GM12878 (cell line): ENCODE results near the gene TMEM238L. TPM values are rescaled to one million over a fixed set of nuclear protein-coding genes. Genes with fewer than 3 reads are reported as not detected.

Experiments used
- ATAC-seq: fragments of 200-7000 bp; cut with Tn5 transposase; 3 replicates; pipeline ENCODE4 v1.9.1; 2020; ENCODE audit warnings: mild to moderate bottlenecking, moderate library complexity
- BruUV-seq: library from RNA; stranded (reverse); fragments of 400-500 nt; replicated peaks from 2 replicates; lab custom pipeline; 2021; lab: Mats Ljungman, UMichigan
- CTCF ChIA-PET: fragments of 300-600 bp; sonication (Branson Sonifier 250); formaldehyde crosslinking; extraction: SDS; loops from one replicate; lab custom pipeline; 2021; ENCODE audit warnings: inconsistent platforms; lab: Yijun Ruan, JAX
- POLR2A ChIA-PET: fragments of 350-600 bp; formaldehyde crosslinking; extraction: SDS; loops from one replicate; lab custom pipeline; 2021; ENCODE audit warnings: inconsistent platforms; lab: Charles Lee
- RAD21 ChIA-PET: fragments of 300-600 bp; sonication (Branson Sonifier 250); formaldehyde crosslinking; loops from one replicate; lab custom pipeline; 2023; ENCODE audit warnings: antibody characterized with exemption; ENCODE audit not compliant: unreplicated experiment; lab: Charles Lee
- SMC1A ChIA-PET: fragments of 300-600 bp; sonication (Branson Sonifier 250); formaldehyde crosslinking; loops from one replicate; lab custom pipeline; 2023; ENCODE audit not compliant: unreplicated experiment, uncharacterized antibody; lab: Charles Lee
- DNase-seq: peaks from one replicate; pipeline ENCODE4 v3.0.0-alpha.2; 2011; ENCODE audit warnings: low read depth, low spot score
- FAIRE-seq: peaks from 3 replicates; lab custom pipeline; 2011; peaks lifted over from hg19 to GRCh38; lab: Jason Lieb, UNC
- H2AFZ ChIP-seq: 2 replicates; pipeline ENCODE4 v1.6.0; 2011; ENCODE audit warnings: low read depth, low read length, control low read depth; ENCODE audit not compliant: control insufficient read depth
- H3K27ac ChIP-seq: 2 replicates; pipeline ENCODE4 v1.5.1; 2011; ENCODE audit warnings: control low read depth; ENCODE audit not compliant: control insufficient read depth, insufficient read depth
- H3K27me3 ChIP-seq, 2 experiments: replicated peaks in 1 of 2; 2 replicates each; pipeline versions ENCODE4 v1.6.0 to v1.6.1; 2011; ENCODE audit warnings: low read length in 1 of 2; ENCODE audit not compliant: control insufficient read depth in 2 of 2, insufficient read depth in 2 of 2
- H3K36me3 ChIP-seq, 2 experiments: 2 replicates each; pipeline ENCODE4 v1.5.1; 2011; ENCODE audit warnings: low read length in 1 of 2; ENCODE audit not compliant: control insufficient read depth in 2 of 2, insufficient read depth in 2 of 2
- H3K4me1 ChIP-seq: 2 replicates; pipeline ENCODE4 v1.6.1; 2011; ENCODE audit warnings: mild to moderate bottlenecking, low read length, moderate library complexity, mixed read lengths; ENCODE audit not compliant: control insufficient read depth, insufficient read depth
- H3K4me2 ChIP-seq: 2 replicates; pipeline ENCODE4 v1.6.0; 2011; ENCODE audit warnings: control low read depth; ENCODE audit not compliant: control insufficient read depth, insufficient read depth
- H3K4me3 ChIP-seq: fragments of 200-600 bp; sonication (generic); 2 replicates; pipeline ENCODE4 v1.5.1; 2016
- H3K79me2 ChIP-seq: 2 replicates; pipeline ENCODE4 v1.6.0; 2011; ENCODE audit warnings: low read length; ENCODE audit not compliant: control insufficient read depth, insufficient read depth
- H3K9ac ChIP-seq: 2 replicates; pipeline ENCODE4 v1.8.0; 2011; ENCODE audit warnings: low read length, control low read depth, mixed read lengths; ENCODE audit not compliant: control insufficient read depth, insufficient read depth
- H3K9me3 ChIP-seq: replicated peaks from 3 replicates; pipeline ENCODE4 v1.5.1; 2011; ENCODE audit warnings: mild to moderate bottlenecking, low read length; ENCODE audit not compliant: control insufficient read depth, insufficient read depth
- H4K20me1 ChIP-seq: 2 replicates; pipeline ENCODE4 v1.6.0; 2011; ENCODE audit not compliant: control insufficient read depth, insufficient read depth
- ATF7 ChIP-seq: fragments of 450-650 bp; IDR thresholded peaks from 2 replicates; pipeline ENCODE4 v1.6.1; 2016; ENCODE audit warnings: low read depth, mild to moderate bottlenecking
- BACH1 ChIP-seq: fragments of 450-650 bp; IDR thresholded peaks from 2 replicates; pipeline ENCODE4 v1.6.1; 2017; ENCODE audit warnings: mild to moderate bottlenecking, borderline replicate concordance
- CBFB ChIP-seq: IDR thresholded peaks from 2 replicates; pipeline ENCODE4 v1.6.1; 2016; ENCODE audit warnings: antibody characterized with exemption, low read depth
- IKZF2 ChIP-seq, 2 experiments: fragments of 450-650 bp; IDR thresholded peaks; 2 replicates each; pipeline ENCODE4 v1.6.1; 2017; ENCODE audit warnings: mild to moderate bottlenecking in 2 of 2, moderate library complexity in 2 of 2
- IRF4 ChIP-seq: IDR thresholded peaks from 2 replicates; pipeline ENCODE4 v1.6.1; 2011; ENCODE audit warnings: low read depth, low read length
- MEF2B ChIP-seq: fragments of 450-650 bp; IDR thresholded peaks from 2 replicates; pipeline ENCODE4 v1.6.1; 2018; ENCODE audit warnings: mild to moderate bottlenecking, moderate library complexity; ENCODE audit not compliant: partially characterized antibody, poor library complexity, severe bottlenecking
- POU2F2 ChIP-seq: IDR thresholded peaks from 3 replicates; pipeline ENCODE4 v1.6.1; 2011; ENCODE audit warnings: low read depth, mild to moderate bottlenecking, low read length, borderline replicate concordance
- RCOR1 ChIP-seq: conservative IDR thresholded peaks from 2 replicates; pipeline ENCODE4 v1.6.1; 2012; ENCODE audit warnings: low read depth, low read length, improper control_type of control experiment
- SMAD1 ChIP-seq: fragments of 450-650 bp; IDR thresholded peaks from 2 replicates; pipeline ENCODE4 v1.6.1; 2018; ENCODE audit warnings: mild to moderate bottlenecking, low read depth; ENCODE audit not compliant: partially characterized antibody
- SREBF1 ChIP-seq: IDR thresholded peaks from 2 replicates; pipeline ENCODE4 v1.6.1; 2012; ENCODE audit warnings: mild to moderate bottlenecking, low read length
- TARDBP ChIP-seq: IDR thresholded peaks from 2 replicates; pipeline ENCODE4 v1.6.1; 2016; ENCODE audit warnings: borderline replicate concordance
- WGBS: methylation state at CpG from one replicate; pipeline ENCODE4 v1.1.6; 2016; ENCODE audit warnings: low lambda C conversion rate; ENCODE audit not compliant: insufficient replicate concordance, insufficient coverage; ENCODE audit errors: missing lambda C conversion rate; 5-methylcytosine and 5-hydroxymethylcytosine counted together
- in situ Hi-C: fragments of 300-500 bp; cut with MboI; formaldehyde crosslinking; loops from 9 replicates; pipeline ENCODE4 v1.14.3; 2018; ENCODE audit warnings: mixed read lengths
- intact Hi-C: fragments of 100-400 bp; cut with micrococcal nuclease; formaldehyde crosslinking; loops from one replicate; pipeline ENCODE4 v1.14.2; 2022; ENCODE audit not compliant: unreplicated experiment
- polyA plus RNA-seq, 11 experiments: library from polyadenylated mRNA; depleted of rRNA in 4 of 11; unstranded in 6 of 11; stranded (reverse) in 5 of 11; fragments of >200 nt; fragmentation: Nextera tagmentation in 4 of 11; fragmentation: Illumina TruSeq in 1 of 11; extraction: Ambion mirVana in 4 of 11; extraction: Trizol in 1 of 11; gene quantifications; 1 replicate in 1 of 11; 2 replicates in 10 of 11; pipeline versions ENCODE4 v1.2.1 to v1.2.3, GENCODE V29; 2011 to 2016; ENCODE audit warnings: inconsistent platforms in 2 of 11, missing spikeins in 2 of 11, low read depth in 1 of 11
- total RNA-seq, 4 experiments: library from RNA; depleted of rRNA in 3 of 4; stranded (reverse); fragments of >200 nt in 3 of 4; fragmentation: Illumina TruSeq in 1 of 4; extraction: Trizol in 1 of 4; gene quantifications; 2 replicates each; pipeline versions ENCODE4 v1.2.1 to v1.2.3, GENCODE V29; 2013 to 2021
- TF ChIP-seq, protein P1 (sequence below): fragments of 450-650 bp; IDR thresholded peaks from 2 replicates; pipeline ENCODE4 v1.6.1; 2017; ENCODE audit warnings: low read depth, mild to moderate bottlenecking, moderate library complexity
- TF ChIP-seq, protein P2 (sequence below): fragments of 450-650 bp; IDR thresholded peaks from 2 replicates; pipeline ENCODE4 v1.6.1; 2017; ENCODE audit warnings: mild to moderate bottlenecking, moderate library complexity
- TF ChIP-seq, protein P3 (sequence below): fragments of 450-650 bp; IDR thresholded peaks from 2 replicates; pipeline ENCODE4 v1.6.1; 2017; ENCODE audit warnings: antibody characterized with exemption, mild to moderate bottlenecking, moderate library complexity

TMEM238L gene
- total and polyA plus RNA-seq, 10 of the 15 experiments (the other 5 are each of a cell fraction or from before 2014, with no cell fraction given), result not detected

DNA sequence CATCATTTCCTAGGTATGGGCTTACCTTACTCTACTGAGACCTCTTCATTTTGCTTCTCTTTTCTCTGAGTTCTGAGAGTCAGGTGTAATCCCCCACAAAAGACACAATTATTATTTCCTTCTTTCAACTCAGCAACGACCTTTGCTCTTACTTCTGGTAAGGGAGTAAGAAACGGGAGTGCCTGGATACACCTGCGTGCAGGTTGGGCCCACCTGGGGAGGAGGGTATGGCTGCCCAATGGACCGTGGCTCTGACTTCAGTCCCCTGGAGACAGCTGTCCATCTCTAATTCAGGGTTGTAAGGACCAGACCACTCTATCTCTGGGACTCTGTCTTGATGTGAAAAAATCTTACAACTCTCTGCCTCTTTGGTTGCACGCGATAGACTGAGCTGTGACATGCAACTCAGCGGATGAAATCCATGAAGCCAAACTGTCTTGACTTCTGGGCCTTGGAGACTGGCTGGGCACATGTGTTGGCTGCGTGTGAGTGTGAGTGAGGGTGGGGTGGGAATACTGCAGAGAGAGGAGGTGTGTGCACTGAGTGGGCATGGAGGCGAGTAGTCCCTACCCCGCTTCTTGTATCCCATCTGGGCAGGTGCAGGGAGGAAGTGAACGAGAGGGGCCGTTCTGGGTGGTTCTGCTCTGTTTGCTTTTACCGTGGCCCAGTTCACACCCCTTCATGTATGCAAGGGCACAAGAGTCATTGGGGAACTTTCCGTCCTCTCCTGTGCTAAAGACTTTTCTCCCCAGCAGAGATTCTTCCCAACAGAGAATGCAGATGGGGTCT lies 1.2 kb downstream of the TMEM238L start:
- ChIA-PET SMC1A (no interaction called here), POLR2A (no interaction called here), CTCF (no interaction called here), RAD21 (no interaction called here)
- WGBS, result 19% methylated on average over 14 of the region's 14 CpGs
- Histone ChIP-seq H3K4me1 (no peaks in the 10 kb centered on the region), H3K4me3 (no peak overlapping the region), H2AFZ (no peak overlapping the region), H3K27ac (no peak overlapping the region), H3K9ac (no peak overlapping the region), H3K36me3 (no peaks in the 10 kb centered on the region), H3K27me3 (no peaks in the 10 kb centered on the region), H3K4me2 (no peak overlapping the region), H3K79me2 (no peaks in the 10 kb centered on the region), H3K9me3 (no peaks in the 10 kb centered on the region), H4K20me1 (no peaks in the 10 kb centered on the region)
- in situ Hi-C loops, result no loop called here
- no peak for FAIRE-seq
- TF ChIP-seq IRF4 (no peak), SREBF1 (no peak), IKZF2 (IDR thresholded peaks at IDR 0.05) (no peak), CBFB (no peak), MEF2B (no peak), POU2F2 (no peak), TARDBP (no peak), BACH1 (no peak), ATF7 (no peak), SMAD1 (no peak), RCOR1 (no peak)
- TF ChIP-seq, protein P1, sequence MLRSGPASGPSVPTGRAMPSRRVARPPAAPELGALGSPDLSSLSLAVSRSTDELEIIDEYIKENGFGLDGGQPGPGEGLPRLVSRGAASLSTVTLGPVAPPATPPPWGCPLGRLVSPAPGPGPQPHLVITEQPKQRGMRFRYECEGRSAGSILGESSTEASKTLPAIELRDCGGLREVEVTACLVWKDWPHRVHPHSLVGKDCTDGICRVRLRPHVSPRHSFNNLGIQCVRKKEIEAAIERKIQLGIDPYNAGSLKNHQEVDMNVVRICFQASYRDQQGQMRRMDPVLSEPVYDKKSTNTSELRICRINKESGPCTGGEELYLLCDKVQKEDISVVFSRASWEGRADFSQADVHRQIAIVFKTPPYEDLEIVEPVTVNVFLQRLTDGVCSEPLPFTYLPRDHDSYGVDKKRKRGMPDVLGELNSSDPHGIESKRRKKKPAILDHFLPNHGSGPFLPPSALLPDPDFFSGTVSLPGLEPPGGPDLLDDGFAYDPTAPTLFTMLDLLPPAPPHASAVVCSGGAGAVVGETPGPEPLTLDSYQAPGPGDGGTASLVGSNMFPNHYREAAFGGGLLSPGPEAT, result no peak
- TF ChIP-seq, protein P2, sequence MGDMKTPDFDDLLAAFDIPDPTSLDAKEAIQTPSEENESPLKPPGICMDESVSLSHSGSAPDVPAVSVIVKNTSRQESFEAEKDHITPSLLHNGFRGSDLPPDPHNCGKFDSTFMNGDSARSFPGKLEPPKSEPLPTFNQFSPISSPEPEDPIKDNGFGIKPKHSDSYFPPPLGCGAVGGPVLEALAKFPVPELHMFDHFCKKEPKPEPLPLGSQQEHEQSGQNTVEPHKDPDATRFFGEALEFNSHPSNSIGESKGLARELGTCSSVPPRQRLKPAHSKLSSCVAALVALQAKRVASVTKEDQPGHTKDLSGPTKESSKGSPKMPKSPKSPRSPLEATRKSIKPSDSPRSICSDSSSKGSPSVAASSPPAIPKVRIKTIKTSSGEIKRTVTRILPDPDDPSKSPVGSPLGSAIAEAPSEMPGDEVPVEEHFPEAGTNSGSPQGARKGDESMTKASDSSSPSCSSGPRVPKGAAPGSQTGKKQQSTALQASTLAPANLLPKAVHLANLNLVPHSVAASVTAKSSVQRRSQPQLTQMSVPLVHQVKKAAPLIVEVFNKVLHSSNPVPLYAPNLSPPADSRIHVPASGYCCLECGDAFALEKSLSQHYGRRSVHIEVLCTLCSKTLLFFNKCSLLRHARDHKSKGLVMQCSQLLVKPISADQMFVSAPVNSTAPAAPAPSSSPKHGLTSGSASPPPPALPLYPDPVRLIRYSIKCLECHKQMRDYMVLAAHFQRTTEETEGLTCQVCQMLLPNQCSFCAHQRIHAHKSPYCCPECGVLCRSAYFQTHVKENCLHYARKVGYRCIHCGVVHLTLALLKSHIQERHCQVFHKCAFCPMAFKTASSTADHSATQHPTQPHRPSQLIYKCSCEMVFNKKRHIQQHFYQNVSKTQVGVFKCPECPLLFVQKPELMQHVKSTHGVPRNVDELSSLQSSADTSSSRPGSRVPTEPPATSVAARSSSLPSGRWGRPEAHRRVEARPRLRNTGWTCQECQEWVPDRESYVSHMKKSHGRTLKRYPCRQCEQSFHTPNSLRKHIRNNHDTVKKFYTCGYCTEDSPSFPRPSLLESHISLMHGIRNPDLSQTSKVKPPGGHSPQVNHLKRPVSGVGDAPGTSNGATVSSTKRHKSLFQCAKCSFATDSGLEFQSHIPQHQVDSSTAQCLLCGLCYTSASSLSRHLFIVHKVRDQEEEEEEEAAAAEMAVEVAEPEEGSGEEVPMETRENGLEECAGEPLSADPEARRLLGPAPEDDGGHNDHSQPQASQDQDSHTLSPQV, result no peak
- TF ChIP-seq, protein P3, sequence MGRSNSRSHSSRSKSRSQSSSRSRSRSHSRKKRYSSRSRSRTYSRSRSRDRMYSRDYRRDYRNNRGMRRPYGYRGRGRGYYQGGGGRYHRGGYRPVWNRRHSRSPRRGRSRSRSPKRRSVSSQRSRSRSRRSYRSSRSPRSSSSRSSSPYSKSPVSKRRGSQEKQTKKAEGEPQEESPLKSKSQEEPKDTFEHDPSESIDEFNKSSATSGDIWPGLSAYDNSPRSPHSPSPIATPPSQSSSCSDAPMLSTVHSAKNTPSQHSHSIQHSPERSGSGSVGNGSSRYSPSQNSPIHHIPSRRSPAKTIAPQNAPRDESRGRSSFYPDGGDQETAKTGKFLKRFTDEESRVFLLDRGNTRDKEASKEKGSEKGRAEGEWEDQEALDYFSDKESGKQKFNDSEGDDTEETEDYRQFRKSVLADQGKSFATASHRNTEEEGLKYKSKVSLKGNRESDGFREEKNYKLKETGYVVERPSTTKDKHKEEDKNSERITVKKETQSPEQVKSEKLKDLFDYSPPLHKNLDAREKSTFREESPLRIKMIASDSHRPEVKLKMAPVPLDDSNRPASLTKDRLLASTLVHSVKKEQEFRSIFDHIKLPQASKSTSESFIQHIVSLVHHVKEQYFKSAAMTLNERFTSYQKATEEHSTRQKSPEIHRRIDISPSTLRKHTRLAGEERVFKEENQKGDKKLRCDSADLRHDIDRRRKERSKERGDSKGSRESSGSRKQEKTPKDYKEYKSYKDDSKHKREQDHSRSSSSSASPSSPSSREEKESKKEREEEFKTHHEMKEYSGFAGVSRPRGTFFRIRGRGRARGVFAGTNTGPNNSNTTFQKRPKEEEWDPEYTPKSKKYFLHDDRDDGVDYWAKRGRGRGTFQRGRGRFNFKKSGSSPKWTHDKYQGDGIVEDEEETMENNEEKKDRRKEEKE, result no peak
- ATAC-seq, result no peak
- DNase-seq, result no peak
- BruUV-seq, result no TSS peak
- intact Hi-C loops, result no loop called here
